HG02678 (cell line): ENCODE measurements around the gene CDK18.

Experiments
- ATAC-seq: cut with Tn5 transposase; IDR thresholded peaks from one replicate; pipeline ENCODE4 v1.9.1; 2021; ENCODE audit warnings: mild to moderate bottlenecking, moderate library complexity; ENCODE audit not compliant: unreplicated experiment

Gene CDK18

DNA sequence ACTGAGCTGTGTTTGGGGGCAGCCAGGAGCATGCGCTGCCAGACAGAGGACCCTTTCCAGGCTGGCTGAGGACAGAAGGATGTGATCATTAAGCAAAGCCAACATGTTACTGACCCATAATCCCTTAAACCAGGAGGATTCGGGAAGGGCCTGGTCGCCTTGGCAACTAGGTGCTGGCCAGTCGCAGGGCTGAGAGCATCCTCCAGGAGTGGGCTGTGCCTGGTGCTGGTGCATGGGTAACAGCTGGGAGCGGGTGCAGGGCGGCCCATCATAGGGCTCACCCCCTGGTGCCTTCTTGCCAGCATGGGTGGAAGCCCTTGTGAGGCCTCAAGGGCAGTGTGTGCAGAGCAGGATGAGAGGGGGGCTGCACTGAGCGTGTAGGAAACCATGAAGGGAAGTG lies 17.2 kb downstream of the CDK18 start:
- no peak for ATAC-seq

GRCh38 chr1:205522692-205523091 lies 18.2 kb downstream of the CDK18 start:
- no peak for ATAC-seq

DNA sequence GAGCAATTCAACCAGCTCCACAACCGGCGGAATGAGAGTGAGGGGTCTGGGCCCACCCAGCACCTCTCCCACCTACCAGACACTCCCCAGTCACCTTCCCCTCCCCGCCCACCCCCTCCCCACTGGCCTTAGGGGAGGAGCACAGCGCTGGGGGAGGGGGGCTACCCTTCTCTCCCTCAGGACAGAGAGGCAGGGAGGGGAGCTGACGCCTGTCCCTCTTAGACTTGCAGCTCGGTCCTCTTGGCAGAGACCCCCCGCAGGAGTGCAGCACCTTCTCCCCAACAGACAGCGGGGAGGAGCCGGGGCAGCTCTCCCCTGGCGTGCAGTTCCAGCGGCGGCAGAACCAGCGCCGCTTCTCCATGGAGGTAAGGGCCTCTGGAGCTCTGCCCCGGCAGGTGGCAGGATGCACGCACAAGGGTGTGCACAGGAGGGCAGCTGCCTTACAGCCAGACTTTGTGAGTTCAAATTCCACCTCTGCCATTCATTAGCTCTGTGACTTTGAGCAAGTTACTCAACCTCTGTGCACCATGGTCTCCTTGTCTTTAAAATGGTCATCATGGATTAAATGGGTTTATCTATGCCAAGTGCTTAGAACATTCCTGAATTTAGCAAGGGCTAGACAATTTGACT lies 18.9 kb downstream of the CDK18 start:
- no peak for ATAC-seq

GRCh38 chr1:205523891-205524793 lies 19.7 kb downstream of the CDK18 start:
- peak; percentile 49 for ATAC-seq

GRCh38 chr1:205524794-205525101 lies 20.3 kb downstream of the CDK18 start:
- ATAC-seq = no peak

- no peak for ATAC-seq
Measured at GRCh38 chr1:205525495-205526285, 21.2 kb downstream of the CDK18 start.

DNA sequence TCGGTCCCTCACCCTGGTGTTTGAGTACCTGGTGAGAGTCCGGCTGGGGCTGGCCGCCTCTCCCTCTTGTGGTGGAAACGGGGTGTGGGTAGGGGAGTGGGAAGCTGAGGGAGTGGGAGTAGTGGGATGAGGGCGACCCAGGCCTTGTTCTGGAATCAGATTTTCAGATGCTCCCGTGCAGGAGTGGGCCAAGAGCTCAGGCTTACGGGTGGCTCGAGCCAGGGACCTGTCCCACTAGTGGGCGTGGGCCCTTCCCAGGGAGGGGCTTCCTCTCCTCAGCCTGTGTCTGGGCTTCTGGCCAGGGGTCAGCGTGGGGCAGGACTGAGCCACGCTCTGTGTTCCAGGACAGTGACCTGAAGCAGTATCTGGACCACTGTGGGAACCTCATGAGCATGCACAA lies 22.0 kb downstream of the CDK18 start:
- no peak for ATAC-seq

DNA sequence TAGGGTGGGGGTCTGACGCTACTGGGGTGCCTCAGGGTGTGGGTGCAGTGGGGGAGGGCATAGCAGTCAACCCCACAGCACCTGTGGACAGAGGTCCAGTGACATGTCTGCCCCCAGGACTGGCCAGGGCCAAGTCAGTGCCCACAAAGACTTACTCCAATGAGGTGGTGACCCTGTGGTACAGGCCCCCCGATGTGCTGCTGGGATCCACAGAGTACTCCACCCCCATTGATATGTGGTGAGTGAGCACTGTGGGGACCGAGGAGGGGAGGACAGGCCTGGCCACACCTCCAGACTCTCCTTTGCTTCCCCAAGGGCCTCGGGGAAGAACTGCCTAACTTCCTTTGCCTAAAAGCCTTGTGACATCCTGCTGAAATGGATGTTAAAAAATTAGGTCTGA lies 23.5 kb downstream of the CDK18 start:
- ATAC-seq = no peak

DNA sequence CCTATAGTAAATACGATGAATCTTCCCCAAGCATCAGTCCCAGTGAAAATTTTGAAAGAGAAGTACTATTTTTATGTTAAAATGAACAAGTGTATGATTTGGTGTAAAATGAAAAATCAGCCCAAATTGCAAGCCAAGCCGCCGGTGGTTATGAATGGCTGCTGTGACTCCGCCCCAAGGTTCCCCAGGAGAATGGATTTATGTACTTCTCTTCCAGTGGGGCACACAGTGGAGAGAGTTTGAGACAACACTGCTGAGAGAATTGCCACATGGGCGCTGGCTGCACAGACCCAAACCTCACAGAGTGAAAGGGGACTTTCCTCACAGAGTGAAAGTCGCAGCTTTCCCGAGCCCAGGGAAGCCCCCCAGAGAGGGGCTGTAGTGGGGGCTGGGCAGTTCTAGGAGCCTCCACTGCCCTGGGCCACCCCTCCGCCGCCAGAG lies 24.0 kb downstream of the CDK18 start:
- ATAC-seq = no peak

DNA sequence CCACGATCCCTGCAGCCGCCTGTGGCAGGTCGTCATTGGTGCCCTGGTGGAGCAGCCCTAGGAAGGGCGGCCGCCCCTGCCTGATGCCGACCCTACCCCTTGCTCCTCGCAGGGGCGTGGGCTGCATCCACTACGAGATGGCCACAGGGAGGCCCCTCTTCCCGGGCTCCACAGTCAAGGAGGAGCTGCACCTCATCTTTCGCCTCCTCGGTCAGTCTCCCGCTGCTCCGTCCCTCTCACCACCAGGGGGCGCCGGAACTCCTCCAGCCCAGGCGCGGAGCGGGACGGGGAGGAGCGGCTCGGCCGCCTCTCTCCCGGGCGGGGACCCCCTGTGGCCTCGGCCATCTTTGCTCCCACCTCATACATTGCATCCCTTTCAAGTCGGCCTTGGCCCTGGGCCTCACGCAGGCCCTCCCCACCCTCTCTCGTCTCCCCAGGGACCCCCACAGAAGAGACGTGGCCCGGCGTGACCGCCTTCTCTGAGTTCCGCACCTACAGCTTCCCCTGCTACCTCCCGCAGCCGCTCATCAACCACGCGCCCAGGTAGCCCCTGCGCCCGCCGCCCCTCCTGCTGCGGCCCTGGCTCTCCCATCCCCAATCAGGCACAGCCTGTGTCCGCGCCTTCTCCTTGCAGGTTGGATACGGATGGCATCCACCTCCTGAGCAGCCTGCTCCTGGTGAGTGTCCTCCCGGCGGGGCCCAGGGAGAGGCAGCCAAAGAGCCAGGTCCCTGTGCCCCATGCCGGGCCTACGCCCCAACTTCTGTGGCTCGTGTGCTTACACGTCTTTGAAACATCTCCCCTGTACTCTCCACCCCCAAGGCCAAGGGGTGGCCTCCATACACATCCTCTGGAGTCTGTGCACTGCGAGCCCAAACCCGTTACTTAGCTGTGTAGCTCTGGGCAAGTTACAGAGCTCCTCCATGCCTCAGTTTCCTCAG lies 24.7 kb downstream of the CDK18 start:
- ATAC-seq = no peak

DNA sequence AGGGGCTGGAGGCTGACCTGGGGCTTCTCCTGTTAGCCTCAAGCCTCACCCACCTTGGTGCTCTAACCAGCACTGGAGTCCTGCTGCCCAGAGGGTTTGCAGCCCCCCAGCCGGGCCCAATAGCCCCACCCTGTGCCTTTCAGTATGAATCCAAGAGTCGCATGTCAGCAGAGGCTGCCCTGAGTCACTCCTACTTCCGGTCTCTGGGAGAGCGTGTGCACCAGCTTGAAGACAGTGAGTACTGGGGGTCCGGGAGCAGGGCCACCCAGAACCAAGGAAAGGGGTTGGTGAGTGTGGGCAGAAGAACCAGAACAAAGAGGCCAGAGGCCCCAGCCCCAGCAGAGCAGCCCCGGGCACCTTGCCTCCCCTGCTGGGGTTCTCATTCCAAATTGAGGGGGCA lies 25.6 kb downstream of the CDK18 start:
- ATAC-seq = no peak

DNA sequence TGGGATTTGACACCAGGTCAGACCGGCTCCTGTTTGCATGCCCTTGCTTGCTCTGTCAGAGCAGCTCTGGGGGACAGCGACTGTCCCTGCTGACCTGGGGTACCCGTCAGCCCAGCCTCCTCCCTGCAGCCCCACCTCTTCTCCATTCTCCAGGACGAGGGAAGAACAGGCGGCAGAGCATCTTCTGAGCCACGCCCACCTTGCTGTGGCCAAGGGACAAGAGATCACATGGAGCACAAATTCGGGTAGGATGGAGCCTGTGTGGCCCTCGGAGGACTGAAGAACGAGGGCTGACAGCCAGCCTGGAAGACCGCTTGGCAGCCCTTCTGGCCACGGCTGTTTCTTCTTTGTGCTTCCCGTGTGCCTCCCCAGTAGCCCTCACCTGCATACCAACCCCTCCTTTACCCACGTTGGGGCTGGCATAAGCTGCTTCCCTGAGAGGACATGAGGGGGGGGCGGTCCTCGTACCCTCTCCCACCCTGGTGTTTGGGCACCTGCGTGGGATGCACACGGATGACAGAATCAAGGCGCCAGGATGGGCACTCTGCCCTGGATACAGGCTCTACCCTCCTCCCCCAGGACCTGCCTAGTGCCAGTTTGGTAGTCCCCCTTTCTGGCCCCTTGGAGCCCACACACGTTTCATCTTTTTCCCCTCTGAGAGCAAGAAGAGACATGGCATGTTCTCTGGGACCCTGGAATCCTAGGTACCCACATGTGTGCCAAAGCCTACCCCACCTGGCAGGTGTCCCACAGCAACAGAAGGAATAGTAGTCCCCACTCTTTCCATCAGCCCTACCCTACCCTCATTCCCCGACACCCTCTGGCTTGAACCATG lies 26.9 kb downstream of the CDK18 start:
- ATAC-seq = no peak

DNA sequence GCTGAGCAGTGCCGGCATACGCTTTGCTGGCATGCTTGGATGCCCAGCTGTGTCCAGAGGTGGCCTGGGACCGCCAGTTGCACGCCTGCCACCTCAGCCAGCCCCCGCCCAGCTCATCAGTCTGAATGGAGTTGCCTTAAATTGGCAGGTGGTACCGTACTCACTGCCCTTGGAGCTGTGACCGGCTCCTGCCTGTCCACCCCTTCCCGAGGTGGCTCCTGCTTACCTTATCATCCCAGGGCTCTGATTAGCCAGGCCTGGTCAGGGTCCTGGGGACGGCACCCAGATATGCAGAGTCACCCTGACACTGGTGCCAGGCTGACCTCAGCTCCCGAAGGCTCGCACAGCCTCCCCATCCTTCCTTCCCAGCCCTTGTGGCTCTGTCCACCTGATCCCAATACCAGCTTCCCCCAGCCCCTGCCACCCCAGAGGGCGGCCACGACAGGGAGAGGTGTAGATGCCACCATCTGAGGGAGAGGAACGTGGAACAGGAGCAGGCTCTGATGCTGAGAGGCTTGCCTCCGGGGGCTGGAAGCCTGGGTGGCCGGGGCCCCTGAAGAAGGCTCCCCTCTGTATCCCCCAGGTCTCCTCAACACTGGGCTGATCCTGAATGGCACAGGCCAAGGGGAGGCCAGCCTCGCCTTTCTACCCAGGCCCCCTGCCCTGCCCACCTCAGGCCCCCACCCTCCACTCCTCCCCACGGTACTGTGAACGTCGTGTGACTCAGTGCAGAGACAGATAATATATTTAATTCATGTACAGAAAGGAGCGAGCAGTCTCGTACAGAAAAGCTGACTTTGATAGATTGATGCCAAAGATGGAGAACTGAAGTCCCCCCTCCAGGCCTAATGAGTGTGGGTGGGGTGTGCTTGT lies 27.8 kb downstream of the CDK18 start:
- no peak for ATAC-seq

GRCh38 chr1:205532996-205533735 lies 28.7 kb downstream of the CDK18 start:
- no peak for ATAC-seq

DNA sequence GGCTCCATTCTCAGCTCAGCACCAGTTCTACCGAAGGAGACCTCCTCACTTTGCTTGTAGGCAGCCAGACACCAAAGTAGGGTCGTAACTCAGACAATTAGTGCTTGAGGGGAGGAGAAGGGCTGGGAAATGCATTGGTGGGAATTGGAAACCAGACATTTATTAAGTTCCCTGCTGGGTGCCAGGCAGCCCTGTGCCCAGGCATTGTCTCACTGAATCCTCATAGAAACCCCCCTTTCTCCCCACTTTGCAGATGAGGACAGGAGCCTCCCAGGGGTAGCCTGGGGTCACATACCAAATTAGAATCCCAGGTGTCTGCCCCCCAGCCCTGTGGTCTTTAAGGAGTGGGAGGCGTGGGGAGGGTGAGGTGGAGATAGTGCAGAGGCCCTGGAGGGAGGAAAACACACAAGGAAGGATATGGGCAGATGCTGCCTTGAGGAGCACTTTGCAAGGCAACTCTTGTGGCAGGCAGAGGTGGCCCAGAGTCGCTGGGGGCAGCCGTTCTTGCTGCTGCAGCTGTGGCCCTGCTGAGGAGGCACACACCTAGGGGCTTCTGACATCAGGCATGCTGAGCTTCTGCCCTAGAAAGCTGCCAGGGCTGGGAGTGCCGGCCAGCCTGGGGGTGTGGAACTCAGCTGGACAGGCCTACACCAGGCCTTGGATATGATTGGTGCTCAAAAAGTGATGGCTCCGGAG lies 29.4 kb downstream of the CDK18 start:
- ATAC-seq = no peak

GRCh38 chr1:205534444-205534985 lies 30.0 kb downstream of the CDK18 start:
- no peak for ATAC-seq

DNA sequence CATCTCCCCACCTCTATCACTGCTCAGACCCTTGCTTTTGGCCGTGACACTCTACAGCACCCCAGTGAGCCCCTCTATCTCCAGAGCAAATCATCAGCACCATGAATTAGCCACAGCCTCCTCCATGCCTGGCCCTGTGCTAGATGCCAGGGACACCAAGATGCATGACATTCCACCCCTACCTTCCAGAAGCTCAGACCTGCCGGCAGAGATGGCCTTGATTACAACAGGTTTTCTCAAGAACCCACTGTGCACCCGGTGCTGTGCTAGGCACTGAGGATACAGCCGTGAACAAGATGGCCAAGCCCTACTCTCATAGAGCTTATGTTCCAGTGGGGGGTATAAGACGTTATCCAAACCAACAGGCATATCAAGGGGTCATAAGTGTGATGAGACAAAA lies 30.6 kb downstream of the CDK18 start:
- ATAC-seq = no peak
